COLO668 (cell line): ENCODE measurements around the gene SYCP2L.
"Not testable (repeated sequence)": the region's sequence is repeated elsewhere in the genome, so short reads cannot be mapped to it uniquely, and the experiment has no call there.

Experiments used
- DNase-seq: peaks from one replicate; lab custom pipeline; 2025; ENCODE audit not compliant: unreplicated experiment; lab: John Stamatoyannopoulos, UW

Gene SYCP2L

GRCh38 chr6:10877871-10878270 is 9.0 kb upstream of the SYCP2L start:
- DNase-seq: no peak

GRCh38 chr6:10880366-10880765 is 6.5 kb upstream of the SYCP2L start:
- no peak for DNase-seq

GRCh38 chr6:10882253-10882630 is 4.6 kb upstream of the SYCP2L start:
- DNase-seq: not testable (repeated sequence)

GRCh38 chr6:10882657-10883171 is 4.1 kb upstream of the SYCP2L start:
- no peak for DNase-seq

DNA sequence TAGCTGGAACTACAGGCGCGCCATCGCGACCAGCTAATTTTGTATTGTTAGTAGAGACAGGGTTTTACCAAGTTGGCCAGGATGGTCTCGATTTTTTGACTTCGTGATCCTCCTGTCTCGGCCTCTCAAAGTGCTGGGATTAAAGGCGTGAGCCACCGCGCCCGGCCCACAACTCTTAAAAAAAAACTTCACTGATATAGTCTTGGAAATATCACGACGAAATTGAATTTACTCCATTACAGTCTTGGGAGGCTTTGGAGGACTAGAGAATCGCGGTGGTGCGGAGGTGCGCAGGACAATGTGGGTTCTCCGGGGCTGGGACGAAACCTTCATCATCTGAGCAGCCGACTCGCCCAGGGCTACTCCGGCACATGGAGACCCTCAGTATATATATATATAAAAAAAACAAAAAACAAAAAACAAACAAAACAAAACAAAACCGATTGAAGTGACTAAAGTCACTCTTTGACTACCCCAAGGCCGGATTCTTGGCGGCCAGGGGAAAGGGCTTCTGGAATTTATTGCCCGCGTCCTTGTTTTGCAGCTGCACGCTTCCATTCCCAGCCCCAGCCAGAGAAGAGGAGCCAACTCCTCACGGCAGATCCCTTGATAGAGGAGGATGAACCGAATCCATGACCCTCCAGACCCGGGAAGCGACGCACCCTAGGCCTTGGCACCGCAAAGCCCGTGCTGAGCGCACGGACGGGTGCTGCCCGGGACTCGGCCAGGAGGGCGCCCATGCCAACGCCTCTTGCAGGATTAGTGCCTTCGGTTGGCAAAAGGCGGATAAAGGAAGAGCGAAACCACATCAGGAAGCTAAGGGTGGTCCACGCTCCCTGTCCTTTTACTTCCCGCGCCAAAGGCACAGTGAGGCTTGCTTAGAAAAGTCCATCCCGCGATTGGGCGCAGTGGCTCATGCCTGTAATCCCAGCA is 3.3 kb upstream of the SYCP2L start:
- DNase-seq: no peak

DNA sequence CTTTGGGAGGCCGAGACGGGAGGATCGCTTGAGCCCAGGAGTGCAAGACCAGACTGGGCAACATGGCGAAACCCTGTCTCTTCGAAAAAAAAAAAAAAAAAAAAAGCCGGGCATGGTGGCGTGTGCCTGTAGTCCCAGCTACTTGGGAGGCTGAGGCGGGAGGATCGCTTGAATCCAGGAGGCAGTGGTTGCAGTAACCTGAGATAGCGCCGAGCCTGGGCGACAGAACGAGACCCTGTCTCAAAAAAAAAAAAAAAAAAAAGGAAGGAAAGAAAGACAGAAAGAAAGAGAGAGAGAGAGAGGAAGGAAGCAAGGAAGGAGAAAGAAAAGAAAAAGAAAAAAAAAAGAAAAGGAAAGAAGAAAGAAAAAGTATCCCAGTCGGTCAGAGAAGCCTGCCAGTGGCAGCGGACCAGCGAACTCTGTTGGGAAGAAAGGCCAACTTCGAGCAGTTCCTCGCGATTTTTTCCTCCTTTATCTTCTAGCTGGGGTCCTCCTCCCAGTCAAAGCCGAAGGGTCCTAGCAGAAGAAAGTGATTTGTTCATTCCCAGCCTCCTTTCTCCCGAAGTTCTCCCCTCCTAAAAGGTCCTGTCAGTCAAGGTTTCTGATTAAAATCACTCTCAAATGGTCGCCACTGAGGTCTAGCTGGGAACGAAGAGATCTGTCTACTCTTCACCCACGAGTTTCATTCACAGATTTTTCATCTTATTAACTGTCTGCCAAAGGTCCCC is 2.4 kb upstream of the SYCP2L start:
- DNase-seq: no peak

GRCh38 chr6:10886365-10886690 is 524 bp upstream of the SYCP2L start:
- not testable (repeated sequence) for DNase-seq

DNA sequence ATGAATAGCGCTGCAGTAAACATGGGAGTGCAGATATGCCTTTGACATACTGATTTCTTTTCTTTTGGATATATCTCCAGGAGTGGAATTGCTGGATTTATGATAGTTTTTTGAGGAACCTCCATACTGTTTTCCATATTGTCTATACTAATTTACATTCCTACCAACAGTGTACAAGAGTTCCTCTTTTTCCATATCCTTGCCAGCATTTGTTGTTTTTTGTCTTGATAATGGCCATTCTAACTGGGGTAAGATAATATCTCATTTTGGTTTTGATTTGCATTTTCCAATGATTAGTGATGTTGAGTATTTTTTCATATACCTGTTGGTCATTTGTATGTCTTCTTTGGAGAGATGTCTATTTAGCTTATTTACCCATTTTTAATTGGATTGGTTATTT is 3.3 kb downstream of the SYCP2L start:
- DNase-seq: no peak

- no peak for DNase-seq
Measured at GRCh38 chr6:10891960-10892359, 5.1 kb downstream of the SYCP2L start.

DNA sequence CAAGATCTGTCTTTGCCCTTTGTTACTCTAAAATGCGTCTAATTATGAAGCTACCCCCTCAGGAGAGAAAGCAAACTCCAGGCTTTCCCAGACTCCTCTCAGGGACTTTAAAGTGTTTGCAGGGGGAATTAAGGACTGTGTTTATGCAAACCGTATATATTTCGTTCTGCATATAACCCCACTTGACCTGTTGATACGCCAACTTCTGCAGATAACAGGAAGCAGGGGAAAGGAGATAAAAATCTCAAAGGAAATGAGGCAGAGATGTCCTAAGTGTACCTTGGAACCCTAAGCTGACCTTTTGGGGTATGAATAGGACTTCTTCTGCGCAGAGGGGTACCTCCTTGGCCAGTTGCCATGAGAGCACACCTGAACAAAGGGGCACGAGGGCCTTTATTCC is 8.1 kb downstream of the SYCP2L start:
- no peak for DNase-seq

DNA sequence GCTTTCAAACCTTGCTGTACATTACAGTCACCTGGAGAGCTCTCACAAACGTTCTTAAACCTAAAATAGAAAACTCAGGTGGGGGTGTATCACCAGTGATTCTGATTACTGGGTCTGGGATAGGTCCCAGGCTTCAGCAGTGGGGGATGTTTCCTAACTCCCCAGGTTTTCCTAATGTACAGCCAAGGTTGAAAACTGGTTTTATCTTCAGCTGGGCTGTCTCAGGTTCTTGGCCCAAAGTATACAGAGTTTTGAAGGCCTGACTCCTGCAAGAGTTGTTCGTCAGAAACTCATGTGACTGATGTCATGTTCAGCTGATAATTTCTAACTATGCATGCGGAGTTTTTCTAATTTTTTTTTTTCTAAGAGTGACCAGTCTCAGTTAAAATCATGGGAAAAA is 9.8 kb downstream of the SYCP2L start:
- no peak for DNase-seq

DNA sequence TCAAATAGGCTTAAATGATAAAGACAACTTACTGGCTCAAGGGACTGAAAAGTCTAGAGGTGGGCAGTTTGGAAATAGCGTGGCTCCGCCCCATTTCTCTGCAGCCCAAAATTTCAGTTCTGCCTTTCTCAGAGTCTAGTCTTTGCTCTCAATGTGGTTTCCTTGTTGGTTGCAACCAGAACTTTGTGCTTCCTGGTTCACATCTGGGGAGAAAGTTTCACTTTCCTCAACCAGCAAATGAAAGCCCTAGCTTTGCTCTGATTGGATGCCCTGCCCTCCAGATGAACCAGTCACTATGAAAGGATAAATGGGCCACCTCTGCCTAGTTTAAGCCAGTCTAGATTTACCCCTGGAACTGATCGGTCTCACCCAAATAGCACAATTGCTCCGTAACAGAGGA is 14.9 kb downstream of the SYCP2L start:
- no peak for DNase-seq

- DNase-seq: no peak
Measured at GRCh38 chr6:10904015-10904414, 17.2 kb downstream of the SYCP2L start.

DNA sequence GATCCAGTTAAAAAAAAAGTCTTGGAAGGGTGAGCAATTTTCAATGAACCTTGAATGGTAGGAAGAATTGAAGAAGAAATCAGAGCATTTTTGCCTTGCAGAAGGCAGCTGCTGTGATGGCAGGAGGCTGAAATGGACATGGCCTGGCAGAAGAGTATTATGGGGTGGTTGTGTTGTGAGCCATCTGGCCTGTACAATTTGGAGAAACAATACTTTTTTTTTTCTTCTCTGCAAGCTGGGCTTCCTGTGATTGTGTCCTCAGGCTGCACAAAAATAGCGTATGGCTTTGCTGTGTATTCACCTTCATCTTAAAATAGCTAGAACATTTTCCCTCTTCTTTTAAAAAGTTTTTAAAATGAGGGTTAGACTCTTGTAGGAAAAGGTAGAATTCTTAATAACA is 21.4 kb downstream of the SYCP2L start:
- DNase-seq: no peak

DNA sequence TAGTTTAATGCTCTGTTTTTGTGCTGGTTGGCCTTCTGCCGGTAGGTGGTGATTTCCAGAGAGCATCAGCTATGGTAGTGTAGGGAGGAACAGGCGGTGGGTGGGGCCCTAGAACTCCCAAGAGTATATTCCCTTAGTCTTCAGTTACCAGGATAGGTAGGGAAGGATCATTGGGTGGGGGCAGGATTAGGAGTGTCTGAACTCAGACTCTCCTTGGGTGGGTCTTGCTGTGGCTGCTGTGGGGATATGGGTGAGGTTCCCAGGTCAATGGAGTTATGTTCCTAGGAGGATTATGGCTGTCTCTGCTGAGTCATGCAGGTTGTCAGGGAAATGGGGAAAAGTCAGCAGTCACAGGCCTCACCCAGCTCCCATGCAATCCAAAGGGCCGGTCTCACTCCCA is 32.7 kb downstream of the SYCP2L start:
- DNase-seq: not testable (repeated sequence)

DNA sequence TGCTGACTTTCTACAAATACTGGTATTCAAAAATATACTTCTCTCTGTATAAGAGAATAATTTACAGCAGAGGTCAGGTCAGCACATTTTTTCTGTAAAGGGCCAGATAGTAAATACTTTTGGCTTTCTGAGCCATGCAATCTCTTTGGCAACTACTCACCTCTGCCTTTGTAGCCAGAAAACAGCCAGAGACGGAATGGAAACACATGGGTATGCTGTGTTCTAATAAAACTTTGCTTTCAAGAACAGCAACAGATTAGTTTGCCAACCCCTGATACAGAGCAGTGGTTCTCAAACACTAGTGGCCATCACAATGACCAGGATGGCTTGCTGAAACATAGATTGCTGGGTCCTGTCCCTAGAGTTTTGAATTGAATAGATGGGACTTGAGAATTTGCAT is 46.3 kb downstream of the SYCP2L start:
- DNase-seq: no peak

DNA sequence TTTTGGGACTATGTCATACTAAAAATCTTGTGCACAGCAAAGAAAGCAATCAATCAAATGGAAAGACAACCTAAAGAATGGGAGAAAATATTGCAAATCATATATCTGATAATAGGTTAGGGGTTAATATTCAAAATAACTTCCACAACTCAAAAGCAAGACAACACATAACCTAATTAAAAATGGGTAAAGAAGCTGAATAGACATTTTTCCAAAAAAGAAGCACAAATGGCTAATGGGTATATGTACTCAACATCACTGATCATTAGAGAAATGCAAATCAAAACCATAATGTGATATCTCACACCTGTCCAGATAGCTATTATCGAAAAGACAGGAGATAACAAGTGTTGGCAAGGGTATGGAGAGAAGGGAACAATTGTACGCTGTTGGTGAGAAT is 53.0 kb downstream of the SYCP2L start:
- no peak for DNase-seq

DNA sequence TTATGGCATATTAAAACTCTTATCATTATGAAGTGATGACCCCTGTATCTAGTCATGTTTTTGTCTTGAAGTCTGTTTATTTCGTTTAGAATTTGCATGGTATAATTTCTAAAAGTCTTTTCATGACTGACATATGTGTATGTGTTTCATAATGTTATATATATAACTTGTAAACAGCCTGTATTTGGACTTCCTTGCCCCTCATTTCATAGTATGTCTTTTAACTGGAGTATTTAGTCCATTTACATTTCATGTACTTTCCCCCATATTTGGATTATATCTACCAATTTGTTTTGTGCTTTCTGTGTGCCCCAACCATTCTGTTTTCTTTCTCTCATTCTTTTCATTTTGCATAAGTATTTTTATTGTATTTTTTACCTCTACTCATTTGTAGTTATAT is 59.0 kb downstream of the SYCP2L start:
- no peak for DNase-seq

GRCh38 chr6:10947966-10948365 is 61.1 kb downstream of the SYCP2L start:
- DNase-seq: no peak

DNA sequence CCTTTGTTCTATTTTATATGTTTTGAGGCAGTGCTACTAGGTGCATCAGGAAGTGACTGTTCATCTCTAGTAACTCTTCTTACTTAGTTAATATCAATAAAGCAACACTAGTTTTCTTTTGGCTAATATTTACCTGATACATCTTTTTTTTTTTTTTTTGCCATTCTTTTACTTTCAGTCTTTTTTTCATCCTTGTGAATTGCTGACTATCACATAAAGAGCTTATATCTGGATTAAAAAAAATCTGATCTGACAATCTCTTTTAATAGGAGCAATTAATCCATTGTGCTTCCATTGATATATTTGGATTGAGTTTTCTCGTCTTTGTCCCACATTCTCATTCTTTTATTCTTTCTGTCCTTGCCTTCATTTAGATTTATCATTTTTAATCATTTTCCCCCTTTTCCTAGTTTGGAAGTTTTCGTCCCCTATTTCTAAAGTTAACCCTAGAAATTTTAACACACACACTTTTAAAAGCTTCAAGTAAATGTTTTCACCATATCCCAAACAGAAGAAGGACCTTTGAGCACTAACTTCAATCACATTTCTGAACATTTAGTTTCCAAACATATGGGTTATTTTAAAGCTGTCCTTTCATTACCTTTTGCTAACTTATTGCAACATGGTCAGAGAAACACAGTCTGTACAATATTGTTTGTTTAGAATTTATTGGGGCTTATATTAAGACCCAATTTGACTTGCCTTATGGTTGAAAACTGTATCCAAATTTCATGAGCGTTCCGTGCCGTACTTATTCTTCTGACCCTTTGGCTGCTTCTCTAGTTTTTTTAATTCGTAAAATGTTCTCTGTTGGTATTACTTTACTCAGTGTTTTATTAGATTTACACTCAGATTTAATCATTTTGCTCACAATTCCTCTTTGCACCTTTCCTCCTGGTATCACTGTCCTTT is 63.0 kb downstream of the SYCP2L start:
- DNase-seq: no peak

- DNase-seq: no peak
Measured at GRCh38 chr6:10951675-10952282, 64.9 kb downstream of the SYCP2L start.
